Jurkat, Clone E6-1 (cell line): ENCODE results near the gene ANKRD33.
A peak's percentile ranks its signal among the peaks of the same experiment; 100 is the strongest.

Source experiments
- DNase-seq: peaks from one replicate; pipeline ENCODE4 v3.0.0-alpha.2; 2011; ENCODE audit warnings: low read depth, low spot score
- H3K4me3 ChIP-seq: 2 replicates; pipeline ENCODE4 v1.5.1; 2011; ENCODE audit warnings: mild to moderate bottlenecking, low read length, control low read depth, moderate library complexity

ANKRD33 gene

DNA sequence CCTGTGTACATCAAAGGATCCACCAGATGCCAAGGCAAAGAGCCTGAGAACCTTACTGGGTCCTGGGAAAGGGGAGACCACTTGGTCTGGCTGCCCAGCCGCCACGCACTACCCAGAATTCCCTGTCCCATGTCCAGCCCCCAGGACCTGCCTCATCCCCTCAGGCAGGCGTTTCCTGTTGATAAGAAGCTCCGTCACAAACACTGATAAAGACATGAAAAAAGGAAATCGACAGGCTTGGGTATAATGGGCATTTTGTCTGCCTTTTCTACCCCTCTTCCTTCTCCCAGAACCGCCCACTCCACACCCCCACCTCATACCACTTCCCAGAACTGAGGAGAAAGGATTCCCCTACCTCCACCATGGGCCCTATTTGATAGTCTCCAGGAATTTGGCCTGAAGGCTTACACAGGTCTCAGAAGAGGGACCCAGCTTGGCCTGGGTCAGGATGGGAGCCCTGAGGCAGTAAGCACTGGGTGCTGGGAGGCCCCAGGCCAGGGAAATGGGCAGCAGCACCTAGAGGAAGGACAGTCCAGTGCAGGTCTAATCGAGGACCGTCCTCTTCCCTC is 38.2 kb downstream of the ANKRD33 start:
- no peak overlapping the region for H3K4me3 ChIP-seq
- no peak for DNase-seq

- no peak overlapping the region for H3K4me3 ChIP-seq
- DNase-seq: peak; percentile 70
These were observed 38.8 kb downstream of the ANKRD33 start for GRCh38 chr12:51926718-51927117.

DNA sequence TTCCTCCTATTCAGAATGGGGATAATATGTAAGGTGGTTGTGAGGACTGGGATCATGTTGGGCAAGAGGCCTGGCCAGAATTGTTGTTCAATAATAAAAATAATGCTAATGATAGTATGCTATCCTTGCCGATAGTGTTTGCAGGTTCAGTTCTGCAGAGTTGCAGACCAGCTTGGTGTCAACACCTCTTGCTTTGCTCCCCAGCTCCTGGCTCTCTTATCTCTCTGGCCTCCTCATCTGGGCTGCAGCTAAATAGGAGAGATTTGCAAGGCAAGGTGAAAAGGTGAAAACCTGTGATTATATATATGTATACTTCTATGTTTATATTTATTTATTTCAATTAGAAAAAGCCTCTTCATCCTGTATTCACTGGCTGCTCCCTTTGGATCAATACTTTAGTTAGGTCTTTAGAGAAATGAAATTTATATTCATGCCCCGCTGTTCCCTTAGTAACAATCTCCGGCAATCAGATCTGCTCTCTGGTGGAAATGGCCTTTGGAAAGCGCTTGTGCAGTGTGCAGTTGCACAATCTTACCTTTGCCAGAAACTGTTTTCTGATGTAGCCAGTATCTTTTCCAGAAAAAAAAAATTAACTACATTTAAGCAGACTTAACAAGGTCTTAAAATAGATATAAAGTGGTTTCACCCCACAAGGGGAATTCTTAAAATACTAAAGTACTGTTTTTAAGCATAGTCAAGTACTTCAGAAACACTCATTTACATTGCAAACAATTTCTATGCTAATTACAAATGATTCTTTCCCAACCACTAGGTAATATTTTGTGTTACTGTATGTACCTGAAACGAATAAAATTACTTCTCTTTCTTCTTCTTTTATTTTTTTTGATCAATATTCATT is 44.5 kb downstream of the ANKRD33 start:
- no peak overlapping the region for H3K4me3 ChIP-seq
- no peak for DNase-seq

GRCh38 chr12:51934080-51934479 is 46.2 kb downstream of the ANKRD33 start:
- DNase-seq: no peak

GRCh38 chr12:51937926-51938325 is 50.0 kb downstream of the ANKRD33 start:
- H3K4me3 ChIP-seq: no peak overlapping the region
- no peak for DNase-seq

More at GRCh38 chr12:51934080-51934479, 46.2 kb downstream of the ANKRD33 start:
- H3K4me3 ChIP-seq: no peak overlapping the region

DNA sequence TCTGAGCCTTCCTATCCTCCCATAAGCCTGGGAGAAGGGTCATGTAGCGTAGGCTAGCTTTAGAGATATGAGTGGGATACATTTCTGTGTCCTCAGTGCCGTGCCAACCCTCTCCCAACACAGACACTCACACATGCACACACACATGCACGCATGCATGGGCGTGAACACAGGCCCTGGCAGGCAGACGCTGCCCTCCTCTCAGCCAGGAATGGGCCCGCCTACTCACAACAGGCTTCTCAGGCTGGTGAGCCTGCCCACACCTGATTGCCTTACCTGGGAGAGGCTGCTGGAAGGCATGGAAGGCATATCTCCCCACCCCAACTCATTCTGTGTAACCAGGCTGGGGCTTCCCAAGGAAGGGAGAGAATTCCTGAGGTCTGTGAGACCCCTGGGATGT is 50.8 kb downstream of the ANKRD33 start:
- DNase-seq: no peak
- H3K4me3 ChIP-seq: no peak overlapping the region

- no peak overlapping the region for H3K4me3 ChIP-seq
- DNase-seq: no peak
These were observed 53.2 kb downstream of the ANKRD33 start for GRCh38 chr12:51941011-51941581.
